SK-N-MC (cell line): ENCODE results near the gene SHBG.

Source experiments
- DNase-seq: peaks from one replicate; pipeline ENCODE4 v3.0.0-alpha.2; 2011; ENCODE audit warnings: low read depth, low spot score
- H3K27ac ChIP-seq: fragments of 200-600 bp; sonication (generic); 2 replicates; pipeline ENCODE4 v1.5.1; 2016; ENCODE audit warnings: mixed run types
- H3K36me3 ChIP-seq: fragments of 200-600 bp; sonication (generic); 2 replicates; pipeline ENCODE4 v1.6.1; 2017; ENCODE audit warnings: antibody characterized with exemption, low read length, mixed read lengths; ENCODE audit not compliant: insufficient read depth
- H3K4me3 ChIP-seq: fragments of 200-600 bp; sonication (generic); 2 replicates; pipeline ENCODE4 v1.5.1; 2016
- H3K9ac ChIP-seq: fragments of 200-600 bp; sonication (generic); 2 replicates; pipeline ENCODE4 v1.8.0; 2017; ENCODE audit warnings: mixed run types, mixed read lengths; ENCODE audit not compliant: insufficient read length
- H3K9me3 ChIP-seq: fragments of 200-600 bp; sonication (generic); 2 replicates; pipeline ENCODE4 v1.6.1; 2017; ENCODE audit warnings: low read depth, mild to moderate bottlenecking, antibody characterized with exemption, low read length, moderate library complexity, mixed read lengths
- EZH2 ChIP-seq: fragments of 200-600 bp; sonication (generic); IDR thresholded peaks from one replicate; pipeline ENCODE4 v1.6.1; 2017; ENCODE audit warnings: antibody characterized with exemption
- FOXP2 ChIP-seq: optimal IDR thresholded peaks from 2 replicates; pipeline ENCODE3; 2011; ENCODE audit warnings: mild to moderate bottlenecking, moderate library complexity; ENCODE audit not compliant: insufficient read depth; ENCODE audit errors: extremely low read length, control extremely low read depth
- POLR2AphosphoS5 ChIP-seq: IDR thresholded peaks from 2 replicates; pipeline ENCODE4 v1.6.1; 2012; ENCODE audit warnings: mild to moderate bottlenecking, low read depth, low read length, borderline replicate concordance

The SHBG gene, protein sequence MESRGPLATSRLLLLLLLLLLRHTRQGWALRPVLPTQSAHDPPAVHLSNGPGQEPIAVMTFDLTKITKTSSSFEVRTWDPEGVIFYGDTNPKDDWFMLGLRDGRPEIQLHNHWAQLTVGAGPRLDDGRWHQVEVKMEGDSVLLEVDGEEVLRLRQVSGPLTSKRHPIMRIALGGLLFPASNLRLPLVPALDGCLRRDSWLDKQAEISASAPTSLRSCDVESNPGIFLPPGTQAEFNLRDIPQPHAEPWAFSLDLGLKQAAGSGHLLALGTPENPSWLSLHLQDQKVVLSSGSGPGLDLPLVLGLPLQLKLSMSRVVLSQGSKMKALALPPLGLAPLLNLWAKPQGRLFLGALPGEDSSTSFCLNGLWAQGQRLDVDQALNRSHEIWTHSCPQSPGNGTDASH

GRCh38 chr17:7629939-7630571 lies at the start of gene SHBG:
Gene SHBG, plus strand, starts transcription at chr17:7630135. Its CDS starts 38 bp downstream, at chr17:7630173.
- H3K27ac ChIP-seq, result no peak within 1 kb of the TSS
- H3K9ac ChIP-seq, result no peak within 1 kb of the TSS
- TF ChIP-seq FOXP2 (no peak), EZH2 (no peak), POLR2AphosphoS5 (no peak)
- no peaks in the 10 kb centered on the region; the same call in 1 of the 2 replicates for H3K36me3 ChIP-seq
- H3K9me3 ChIP-seq, result no peaks in the 10 kb centered on the region
- no peak for DNase-seq
- H3K4me3 ChIP-seq, result no peak within 1 kb of the TSS

- no peak for TF ChIP-seq EZH2
- TF ChIP-seq POLR2AphosphoS5, result no peak
- TF ChIP-seq FOXP2, result no peak
- Histone ChIP-seq H3K9me3 (no peaks in the 10 kb centered on the region), H3K36me3 (peaks cover 33% of the 10 kb centered on the region), H3K4me3 (no peak overlapping the region), H3K9ac (no peak overlapping the region), H3K27ac (peak overlapping the region; percentile 68)
- DNase-seq, result no peak
Measured at GRCh38 chr17:7580604-7581575, 49.0 kb upstream of the SHBG start.

DNA sequence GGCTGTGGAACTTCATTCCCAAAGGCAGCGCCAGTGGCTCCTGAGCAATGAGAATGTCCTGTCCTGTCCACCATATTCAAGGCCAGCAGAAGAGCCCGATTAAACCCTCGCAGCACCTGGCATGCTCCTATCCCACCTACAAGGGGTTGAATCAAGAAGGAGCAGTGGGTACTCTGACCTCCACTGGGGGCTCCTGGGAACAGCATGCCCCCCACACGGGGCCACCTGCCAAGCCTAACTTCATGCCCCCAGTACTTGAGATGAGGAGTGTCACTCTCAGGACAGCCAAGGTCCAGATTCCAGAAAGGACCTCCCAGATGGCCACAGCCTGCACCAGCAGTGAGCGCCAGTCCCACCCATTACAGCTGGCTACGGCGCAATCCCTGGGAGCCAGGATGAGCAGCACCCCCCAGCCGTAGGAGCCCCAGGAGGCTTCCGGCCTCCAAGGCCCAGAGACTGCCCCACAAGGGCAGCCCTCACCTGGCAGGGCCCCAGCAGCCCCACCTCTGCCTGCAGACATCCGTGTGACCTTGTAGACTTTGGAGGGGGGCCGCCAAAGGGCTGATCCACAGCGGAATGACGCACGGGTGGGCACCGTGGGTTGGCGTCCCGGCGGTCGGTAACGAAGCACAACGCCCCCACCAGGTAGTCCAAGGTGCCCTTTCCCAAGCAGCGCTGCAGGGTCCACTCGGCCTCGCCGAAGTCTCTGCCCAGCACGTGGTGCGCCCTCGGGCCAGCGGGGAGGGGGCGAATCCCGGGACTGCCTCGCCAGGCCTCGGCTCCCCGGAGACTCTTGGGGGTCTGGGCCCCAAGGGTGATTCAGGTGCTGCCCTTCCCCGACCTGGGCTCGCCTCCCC lies 47.3 kb upstream of the SHBG start:
- TF ChIP-seq EZH2, result no peak
- no peak for DNase-seq

DNA sequence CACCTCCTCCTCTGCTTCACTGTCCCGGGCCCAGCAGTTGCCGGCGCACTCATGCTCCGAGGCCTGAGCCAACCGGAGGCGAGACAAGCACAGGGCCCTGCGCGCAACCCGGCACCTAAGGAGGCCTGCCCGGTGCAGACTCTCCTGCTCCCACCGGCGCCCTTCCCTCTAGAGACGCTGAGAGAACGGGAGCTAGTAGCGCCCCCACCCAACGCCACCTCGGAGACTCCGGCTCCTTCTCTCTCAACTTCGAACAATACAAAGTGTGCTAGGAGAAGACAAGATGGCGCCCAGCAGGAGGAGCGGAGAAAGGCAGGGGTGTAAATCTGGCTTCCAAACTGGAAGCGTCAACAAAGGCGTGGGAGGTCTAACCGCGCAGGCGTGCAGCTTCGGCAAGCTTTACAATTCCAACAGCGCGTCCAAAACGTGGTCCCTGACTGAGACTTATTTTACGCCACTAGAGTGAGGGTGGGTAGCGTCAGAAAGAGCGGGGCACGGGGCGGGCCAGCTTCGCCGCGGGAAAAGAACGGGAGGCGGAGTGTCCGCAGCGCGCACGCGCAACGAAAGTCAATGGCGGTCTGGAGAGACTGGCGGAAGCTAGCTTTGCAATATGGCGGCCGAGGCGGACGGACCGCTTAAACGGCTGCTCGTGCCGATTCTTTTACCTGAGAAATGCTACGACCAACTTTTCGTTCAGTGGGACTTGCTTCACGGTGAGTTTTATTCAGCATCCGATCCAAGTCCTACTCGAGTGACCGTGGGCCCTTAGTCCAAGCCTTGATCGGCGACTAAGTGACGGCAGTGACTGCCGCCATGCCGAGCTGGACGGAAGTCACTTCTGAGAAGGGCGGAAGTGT lies 46.5 kb upstream of the SHBG start, which contains the start of gene MPDU1:
Gene MPDU1, plus strand, starts transcription at position 600 of the 857 bp plus-strand sequence. Its CDS starts 11 bp downstream, at position 611.
- Histone ChIP-seq H3K27ac (peak within 1 kb of the TSS; percentile 99), H3K9ac (peak within 1 kb of the TSS; percentile 99), H3K9me3 (no peaks in the 10 kb centered on the region), H3K4me3 (peak within 1 kb of the TSS; percentile 95), H3K36me3 (peaks cover 14% of the 10 kb centered on the region)
- peak; percentile 68 for TF ChIP-seq POLR2AphosphoS5
- TF ChIP-seq EZH2, result no peak
- peak; percentile 80 for DNase-seq

More for the DNA sequence above, 47.3 kb upstream of the SHBG start:
- H3K9me3 ChIP-seq, result no peaks in the 10 kb centered on the region
- peak overlapping the region; percentile 95 for H3K4me3 ChIP-seq
- H3K27ac ChIP-seq, result peak overlapping the region; percentile 99
- H3K36me3 ChIP-seq, result peaks cover 21% of the 10 kb centered on the region
- peak overlapping the region; percentile 99 for H3K9ac ChIP-seq

GRCh38 chr17:7586673-7587419 lies 43.1 kb upstream of the SHBG start:
- DNase-seq, result no peak
- no peak overlapping the region for H3K4me3 ChIP-seq
- TF ChIP-seq EZH2 (no peak), POLR2AphosphoS5 (no peak), FOXP2 (no peak)
- H3K9ac ChIP-seq, result no peak overlapping the region
- H3K36me3 ChIP-seq, result peaks cover 22% of the 10 kb centered on the region
- H3K27ac ChIP-seq, result peak overlapping the region; percentile 50; the same call in 1 of the 2 replicates
- H3K9me3 ChIP-seq, result no peaks in the 10 kb centered on the region

DNA sequence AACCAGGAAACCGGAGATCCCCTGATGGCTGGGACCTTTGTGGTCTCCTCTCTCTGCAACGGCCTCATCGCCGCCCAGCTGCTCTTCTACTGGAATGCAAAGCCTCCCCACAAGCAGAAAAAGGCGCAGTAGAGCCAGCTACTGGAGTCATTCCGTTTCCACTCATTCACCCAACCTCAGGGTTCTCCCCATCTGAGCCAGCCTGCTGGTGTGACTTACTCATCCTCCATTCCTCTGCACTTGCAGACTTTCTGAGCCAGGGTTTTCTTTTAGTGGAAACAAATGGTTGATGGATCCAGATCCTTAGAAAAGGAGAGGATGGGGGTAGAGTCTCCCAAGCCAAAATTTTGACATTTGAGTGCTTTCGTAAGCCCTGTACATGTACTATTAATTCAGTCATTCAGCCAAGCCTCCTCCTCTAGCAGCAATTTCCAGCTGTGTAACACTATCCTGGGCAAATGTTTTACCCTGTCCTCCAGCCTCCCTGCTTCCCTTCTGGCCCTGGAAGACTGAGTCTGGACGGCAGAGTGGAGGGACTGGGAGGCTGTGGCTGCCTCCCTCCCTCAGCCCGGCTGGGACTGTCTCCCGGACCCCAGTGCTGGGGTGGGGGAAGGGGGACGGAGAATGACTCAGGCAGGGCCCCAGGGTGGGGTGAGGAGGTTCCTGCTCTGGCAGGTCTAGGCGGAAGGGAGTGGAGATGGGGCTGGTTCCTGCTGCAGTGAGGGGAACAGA lies 42.3 kb upstream of the SHBG start:
- peaks cover 29% of the 10 kb centered on the region for H3K36me3 ChIP-seq
- TF ChIP-seq POLR2AphosphoS5 (no peak), FOXP2 (no peak), EZH2 (no peak)
- no peaks in the 10 kb centered on the region for H3K9me3 ChIP-seq
- H3K9ac ChIP-seq, result no peak overlapping the region
- no peak overlapping the region for H3K4me3 ChIP-seq
- H3K27ac ChIP-seq, result peak overlapping the region; percentile 50
- DNase-seq, result no peak
